Activated naive CD4-positive, alpha-beta T cell treated with Interleukin-2 at 50 U/mL for 16 hours (primary cell): ENCODE data around the gene PIGZ.

Experiments used
- DNase-seq: peaks from one replicate; pipeline ENCODE4 v3.0.0-alpha.2; 2020

PIGZ gene

GRCh38 chr3:196901768-196902167 lies 66.9 kb downstream of the PIGZ start:
- DNase-seq = no peak
